HG03175 (cell line): Measurements from ENCODE around the gene ZNG1B.
"Not testable (repeated sequence)": the region's sequence is repeated elsewhere in the genome, so short reads cannot be mapped to it uniquely, and the experiment has no call there.

Source experiments
- ATAC-seq: cut with Tn5 transposase; IDR thresholded peaks from one replicate; pipeline ENCODE4 v1.9.1; 2021; ENCODE audit warnings: mild to moderate bottlenecking, moderate library complexity; ENCODE audit not compliant: unreplicated experiment

Gene ZNG1B

DNA sequence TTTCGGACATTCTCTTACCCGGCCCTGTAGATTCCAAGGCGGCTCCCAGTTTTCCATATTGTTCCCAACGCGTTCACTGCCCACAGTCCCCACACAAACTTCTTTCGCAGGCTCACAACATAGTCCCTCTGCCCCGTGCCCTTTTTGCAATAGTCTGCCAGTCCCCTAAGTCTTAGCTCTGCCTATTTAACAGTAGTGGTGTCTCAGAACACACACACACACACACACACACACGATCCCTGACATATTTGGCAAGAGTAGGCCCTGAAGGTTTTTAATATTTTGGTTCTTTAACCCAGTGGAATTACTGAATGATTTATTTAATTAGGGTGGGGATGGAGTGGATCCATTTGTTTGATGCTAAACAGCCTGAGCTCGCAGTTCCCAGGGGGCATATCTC, 105.0 kb downstream of the ZNG1B start:
- ATAC-seq, result not testable (repeated sequence)
